H1 (cell line): ENCODE data around the gene SIGLEC11. TPM values are rescaled to one million over a fixed set of nuclear protein-coding genes. Genes with fewer than 3 reads are reported as not detected.
A peak's percentile ranks its signal among the peaks of the same experiment; 100 is the strongest.

ENCODE experiments used
- CTCF ChIA-PET: fragments of 300-600 bp; sonication (Branson Sonifier 250); formaldehyde crosslinking; loops from one replicate; lab custom pipeline; 2021; ENCODE audit not compliant: partially characterized antibody; lab: Charles Lee
- POLR2A ChIA-PET: fragments of 300-600 bp; sonication (Branson Sonifier 250); formaldehyde crosslinking; loops from one replicate; lab custom pipeline; 2021; ENCODE audit warnings: inconsistent platforms; ENCODE audit not compliant: partially characterized antibody; lab: Charles Lee
- DNase-seq, 2 experiments: peaks; one replicate each; pipeline versions ENCODE4 v3.0.0 to v3.0.0-alpha.2; 2010 to 2022; ENCODE audit warnings: low spot score in 2 of 2, low read depth in 1 of 2, mixed read lengths in 1 of 2
- FAIRE-seq: peaks from 2 replicates; lab custom pipeline; 2011; peaks lifted over from hg19 to GRCh38; lab: Jason Lieb, UNC
- H2AFZ ChIP-seq: 2 replicates; pipeline ENCODE4 v1.8.1; 2012; ENCODE audit warnings: low read length, inconsistent platforms
- H2AK5ac ChIP-seq: 2 replicates; pipeline ENCODE4 v1.6.1; 2013; ENCODE audit warnings: low read depth, low read length
- H2BK120ac ChIP-seq: replicated peaks from 2 replicates; pipeline ENCODE3; 2013; ENCODE audit warnings: low read depth, low read length, inconsistent platforms
- H2BK12ac ChIP-seq: 2 replicates; pipeline ENCODE4 v1.6.1; 2013; ENCODE audit warnings: low read depth, low read length
- H2BK15ac ChIP-seq: 2 replicates; pipeline ENCODE4 v1.6.1; 2013; ENCODE audit warnings: low read length
- H2BK20ac ChIP-seq: 2 replicates; pipeline ENCODE4 v1.6.1; 2013; ENCODE audit warnings: low read length
- H2BK5ac ChIP-seq: 2 replicates; pipeline ENCODE4 v1.6.1; 2013; ENCODE audit warnings: low read depth, low read length
- H3K14ac ChIP-seq: 2 replicates; pipeline ENCODE4 v1.6.1; 2013; ENCODE audit warnings: inconsistent platforms; ENCODE audit not compliant: insufficient read length
- H3K18ac ChIP-seq: 2 replicates; pipeline ENCODE4 v1.6.1; 2013; ENCODE audit warnings: low read length; ENCODE audit errors: extremely low read depth
- H3K23ac ChIP-seq: 2 replicates; pipeline ENCODE4 v1.6.1; 2013; ENCODE audit warnings: inconsistent platforms; ENCODE audit not compliant: insufficient read length
- H3K23me2 ChIP-seq: 2 replicates; pipeline ENCODE4 v1.6.1; 2013; ENCODE audit warnings: low read depth, low read length
- H3K27ac ChIP-seq: 2 replicates; pipeline ENCODE4 v1.6.1; 2011; ENCODE audit warnings: low read depth, low read length, inconsistent platforms
- H3K27me3 ChIP-seq, 4 experiments: replicated peaks in 1 of 4; 1 replicate in 1 of 4; 2 replicates in 3 of 4; pipeline versions ENCODE4 v1.6.1 to v1.8.1; 2011 to 2013; ENCODE audit warnings: low read length in 3 of 4, mild to moderate bottlenecking in 3 of 4, inconsistent platforms in 2 of 4, mixed read lengths in 2 of 4, moderate library complexity in 1 of 4; ENCODE audit not compliant: control insufficient read depth in 3 of 4, insufficient read depth in 3 of 4; ENCODE audit errors: extremely low read depth in 1 of 4
- H3K36me3 ChIP-seq, 4 experiments: 2 replicates each; pipeline versions ENCODE4 v1.6.1 to v1.8.1; 2011 to 2013; ENCODE audit warnings: mild to moderate bottlenecking in 4 of 4, low read length in 3 of 4, moderate library complexity in 2 of 4, control low read depth in 1 of 4, inconsistent platforms in 1 of 4; ENCODE audit not compliant: insufficient read depth in 4 of 4, control insufficient read depth in 2 of 4
- H3K4ac ChIP-seq: replicated peaks from 2 replicates; pipeline ENCODE3; 2013; ENCODE audit warnings: low read length, low read depth, mixed read lengths, inconsistent platforms; ENCODE audit not compliant: insufficient read length
- H3K4me1 ChIP-seq, 4 experiments: replicated peaks in 1 of 4; 1 replicate in 1 of 4; 2 replicates in 3 of 4; pipeline versions ENCODE4 v1.6.1 to v1.8.1; 2011 to 2013; ENCODE audit warnings: low read length in 3 of 4, inconsistent platforms in 2 of 4, mixed read lengths in 1 of 4; ENCODE audit not compliant: insufficient read depth in 4 of 4, control insufficient read depth in 3 of 4
- H3K4me2 ChIP-seq, 2 experiments: 2 replicates each; pipeline versions ENCODE4 v1.6.1 to v1.8.1; 2011 to 2013; ENCODE audit warnings: low read depth in 2 of 2, low read length in 2 of 2, control low read depth in 1 of 2, inconsistent platforms in 1 of 2, mild to moderate bottlenecking in 1 of 2; ENCODE audit not compliant: insufficient read depth in 1 of 2
- H3K4me3 ChIP-seq, 4 experiments: fragments of 200-600, 300-600 bp in 1 of 4; sonication (generic), shearing (Covaris generic), sonication (Bioruptor Twin) in 1 of 4; 2 replicates each; pipeline versions ENCODE4 v1.5.1 to v1.8.1; 2011 to 2016; ENCODE audit warnings: low read length in 4 of 4, low read depth in 3 of 4, control low read depth in 2 of 4, inconsistent platforms in 2 of 4, mild to moderate bottlenecking in 2 of 4, mixed read lengths in 1 of 4, moderate library complexity in 1 of 4; ENCODE audit not compliant: insufficient read depth in 2 of 4; ENCODE audit errors: extremely low read depth in 1 of 4
- H3K56ac ChIP-seq: replicated peaks from 2 replicates; pipeline ENCODE3; 2013; ENCODE audit warnings: low read depth, mild to moderate bottlenecking, mixed read lengths, low read length, inconsistent platforms; ENCODE audit not compliant: insufficient read length
- H3K79me1 ChIP-seq: 2 replicates; pipeline ENCODE4 v1.6.1; 2013; ENCODE audit warnings: low read depth, low read length, control low read depth
- H3K79me2 ChIP-seq, 2 experiments: 2 replicates each; pipeline versions ENCODE4 v1.6.1 to v1.8.1; 2012 to 2013; ENCODE audit warnings: low read length in 2 of 2, mild to moderate bottlenecking in 2 of 2, inconsistent platforms in 1 of 2; ENCODE audit not compliant: insufficient read depth in 2 of 2, control insufficient read depth in 1 of 2
- H3K9ac ChIP-seq, 4 experiments: replicated peaks in 1 of 4; 1 replicate in 1 of 4; 2 replicates in 3 of 4; pipeline versions ENCODE4 v1.6.1 to v1.8.1; 2011 to 2013; ENCODE audit warnings: low read depth in 3 of 4, low read length in 3 of 4, control low read depth in 2 of 4, mild to moderate bottlenecking in 2 of 4, moderate library complexity in 2 of 4, inconsistent platforms in 1 of 4; ENCODE audit errors: extremely low read depth in 1 of 4
- H3K9me3 ChIP-seq, 2 experiments: 2 replicates each; pipeline versions ENCODE4 v1.6.1 to v1.8.1; 2012 to 2013; ENCODE audit warnings: mild to moderate bottlenecking in 2 of 2, moderate library complexity in 2 of 2, control low read depth in 1 of 2, inconsistent platforms in 1 of 2, low read depth in 1 of 2, low read length in 1 of 2, mixed read lengths in 1 of 2; ENCODE audit not compliant: insufficient read depth in 2 of 2
- H4K20me1 ChIP-seq, 2 experiments: replicated peaks in 1 of 2; 2 replicates each; pipeline versions ENCODE3 to v1.8.1; 2011 to 2013; ENCODE audit warnings: inconsistent platforms in 2 of 2, low read length in 2 of 2, mild to moderate bottlenecking in 1 of 2; ENCODE audit not compliant: insufficient read depth in 2 of 2, control insufficient read depth in 1 of 2
- H4K5ac ChIP-seq: 2 replicates; pipeline ENCODE4 v1.6.1; 2013; ENCODE audit warnings: low read length, low read depth, mixed read lengths, inconsistent platforms; ENCODE audit not compliant: insufficient read length
- H4K8ac ChIP-seq: 2 replicates; pipeline ENCODE4 v1.8.0; 2013; ENCODE audit warnings: mild to moderate bottlenecking, moderate library complexity, low read length, inconsistent platforms; ENCODE audit not compliant: insufficient read depth; ENCODE audit errors: extremely low read depth
- H4K91ac ChIP-seq: replicated peaks from 2 replicates; pipeline ENCODE3; 2013; ENCODE audit warnings: low read length, mixed read lengths, inconsistent platforms; ENCODE audit not compliant: insufficient read length
- ATF2 ChIP-seq: IDR thresholded peaks from 2 replicates; pipeline ENCODE4 v1.6.1; 2012; ENCODE audit warnings: low read length, inconsistent platforms
- ATF3 ChIP-seq: IDR thresholded peaks from 2 replicates; pipeline ENCODE4 v1.6.1; 2011; ENCODE audit warnings: low read depth, mild to moderate bottlenecking, low read length; ENCODE audit not compliant: insufficient read depth
- CBX5 ChIP-seq: fragments of 300-800, 300-1000 bp; sonication (generic); IDR thresholded peaks from 2 replicates; pipeline ENCODE4 v1.7.1; 2016; ENCODE audit warnings: antibody characterized with exemption, low read length, low read depth
- JUND ChIP-seq: IDR thresholded peaks from 2 replicates; pipeline ENCODE4 v1.6.1; 2011; ENCODE audit warnings: mild to moderate bottlenecking, improper control_type of control experiment, low read length
- MAFK ChIP-seq: IDR thresholded peaks from 2 replicates; pipeline ENCODE4 v1.6.1; 2012; ENCODE audit warnings: low read depth, mild to moderate bottlenecking, improper control_type of control experiment, low read length
- RAD21 ChIP-seq, 2 experiments: IDR thresholded peaks in 1 of 2; conservative IDR thresholded peaks in 1 of 2; 2 replicates each; pipeline ENCODE4 v1.6.1; 2011; ENCODE audit warnings: low read depth in 2 of 2, low read length in 2 of 2, improper control_type of control experiment in 1 of 2, inconsistent platforms in 1 of 2, mild to moderate bottlenecking in 1 of 2, moderate library complexity in 1 of 2
- RNF2 ChIP-seq: fragments of 200-900, 300-1000 bp; sonication (generic); IDR thresholded peaks from 2 replicates; pipeline ENCODE4 v1.7.1; 2016; ENCODE audit warnings: borderline replicate concordance, low read depth, mild to moderate bottlenecking, antibody characterized with exemption, low read length; ENCODE audit not compliant: poor library complexity, severe bottlenecking; ENCODE audit errors: missing control alignments
- SP1 ChIP-seq: IDR thresholded peaks from 2 replicates; pipeline ENCODE4 v1.6.1; 2011; ENCODE audit warnings: low read depth, low read length
- SP4 ChIP-seq: IDR thresholded peaks from 2 replicates; pipeline ENCODE4 v1.6.1; 2012; ENCODE audit warnings: low read length, inconsistent platforms
- WGBS, 2 experiments: shearing (Covaris generic) in 1 of 2; methylation state at CpG; one replicate each; pipeline versions ENCODE4 v1.1.6 to v1.1.7; 2013 to 2015; ENCODE audit warnings: low lambda C conversion rate in 2 of 2, mixed read lengths in 2 of 2, inconsistent platforms in 1 of 2, low coverage in 1 of 2, missing lambda C conversion rate in 1 of 2; ENCODE audit not compliant: insufficient replicate concordance in 2 of 2, insufficient coverage in 1 of 2, insufficient read length in 1 of 2; ENCODE audit errors: extremely low coverage in 1 of 2, missing lambda C conversion rate in 1 of 2; 5-methylcytosine and 5-hydroxymethylcytosine counted together
- polyA plus RNA-seq, 7 experiments: library from polyadenylated mRNA; depleted of rRNA in 3 of 7; stranded (reverse) in 5 of 7; unstranded in 2 of 7; fragments of >200 nt in 5 of 7; fragments of 200-250 nt in 2 of 7; gene quantifications; 1 replicate in 5 of 7; 2 replicates in 1 of 7; 4 replicates in 1 of 7; pipeline versions ENCODE4 v1.2.1 to v1.2.3, GENCODE V29; 2011 to 2013; ENCODE audit warnings: missing spikeins in 2 of 7, mixed read lengths in 2 of 7
- total RNA-seq: library from RNA; stranded (reverse); fragmentation: NEBNext Ultra II Directional; extraction: Animal tissue kit (Norgen Biotek cat#: 25700); gene quantifications from 2 replicates; pipeline ENCODE4 v1.2.1, GENCODE V29; 2021

Gene SIGLEC11
- total and polyA plus RNA-seq, 2 of the 8 experiments (the other 6 are each of a cell fraction or from before 2014, with no cell fraction given): 0.18 TPM; not detected in 1

DNA sequence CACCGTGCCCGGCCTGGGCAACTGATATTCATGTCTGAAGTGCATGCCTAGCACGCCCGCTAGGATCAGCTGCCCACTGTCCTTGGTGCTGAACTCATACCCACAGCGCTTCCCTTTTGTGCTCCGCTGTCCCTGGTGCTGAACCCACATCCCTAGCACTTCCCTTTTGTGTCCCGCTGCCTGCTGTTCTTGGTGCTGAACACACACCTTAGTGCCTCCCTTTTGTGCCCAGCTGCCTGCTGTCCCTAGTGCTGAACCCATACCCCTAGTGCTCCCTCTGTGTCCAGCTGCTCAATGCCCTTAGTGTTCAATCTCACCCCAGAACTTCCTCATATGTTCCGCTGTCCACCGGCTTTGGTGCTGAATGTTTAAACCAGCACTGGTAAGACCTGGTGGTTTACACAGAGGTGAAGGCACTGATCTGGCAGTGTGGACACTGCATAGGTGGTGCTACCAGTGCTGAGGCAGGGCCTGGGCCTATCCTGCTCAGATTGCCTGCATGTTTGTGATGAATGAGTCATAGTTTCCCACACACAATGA lies 26.3 kb upstream of the SIGLEC11 start:
- ChIA-PET POLR2A (interaction anchor here (0.8 to 6.1 kb wide), 6 partner anchors 15 to 63 kb away, joined by 3 to 36 read pairs (median 4); partner anchors contain the start of genes ATF5, NUP62, VRK3 and ZNF473), CTCF (interaction anchor here (0.6 to 16.2 kb wide), 10 partner anchors 8 to 166 kb away, joined by 3 to 231 read pairs (median 4); partner anchors contain the start of genes ATF5 and NUP62)
- Histone ChIP-seq H2BK20ac (no peak overlapping the region), H3K4ac (no peak overlapping the region), H3K18ac (no peak overlapping the region), H3K27ac (no peak overlapping the region), H3K36me3 (no peaks in the 10 kb centered on the region; a peak in 2 of 8 replicates), H4K5ac (no peak overlapping the region), H4K8ac (no peak overlapping the region; the same call in 1 of the 2 replicates), H3K79me1 (no peaks in the 10 kb centered on the region), H3K4me2 (no peak overlapping the region), H3K9ac (no peak overlapping the region), H2BK15ac (no peak overlapping the region), H2AK5ac (no peak overlapping the region), H2BK120ac (no peak overlapping the region), H3K14ac (no peak overlapping the region), H2BK12ac (no peak overlapping the region), H3K4me3 (no peak overlapping the region), H2BK5ac (no peak overlapping the region), H4K91ac (no peak overlapping the region), H3K79me2 (no peaks in the 10 kb centered on the region), H3K23ac (no peak overlapping the region), H3K56ac (no peak overlapping the region), H4K20me1 (peaks cover 3 to 27% of the 10 kb centered on the region in 2 experiments), H3K4me1 (no peaks in the 10 kb centered on the region), H3K23me2 (no peaks in the 10 kb centered on the region), H3K27me3 (no peaks in the 10 kb centered on the region), H3K9me3 (no peaks in the 10 kb centered on the region), H2AFZ (no peak overlapping the region)
- peak; percentile 90 to 94 for DNase-seq
- WGBS, 2 experiments: 31% methylated on average over 9 of the region's 9 CpGs; no CpG with 5 or more reads in 1 of the 2 experiments
- peak; percentile 98 for FAIRE-seq
- TF ChIP-seq SP4 (peak; percentile 94), CBX5 (no peak), JUND (no peak), ATF2 (peak; percentile 96), RAD21 (IDR thresholded peaks at IDR 0.05 in 1 of 2, conservative IDR thresholded peaks at IDR 0.05 in 1 of 2; ENCODE audit: low read depth in 2 of 2, low read length in 2 of 2) (peak in 1 of 2 experiments; percentile 28; a peak in 1 of 4 replicates), RNF2 (no peak), MAFK (no peak), SP1 (peak; percentile 68; the same call in 1 of the 2 replicates), ATF3 (no peak)
